ENCODE results near the gene SF3B1. TPM values are rescaled to one million over a fixed set of nuclear protein-coding genes. Genes with fewer than 3 reads are reported as not detected.

The SF3B1 gene
- total RNA-seq, 4 donors from 2014 or later: 111 to 309 (median 188) TPM

GRCh38 chr2:197446844-197447243 is 12.0 kb upstream of the SF3B1 start:
- H3K4me1 ChIP-seq: no peaks in the 10 kb centered on the region
- H3K4me3 ChIP-seq: no peak overlapping the region
- H3K27me3 ChIP-seq: peaks cover 8% of the 10 kb centered on the region
- TF ChIP-seq CTCF (IDR thresholded peaks at IDR 0.05) (no peak), EP300 (IDR thresholded peaks at IDR 0.05) (no peak), POLR2AphosphoS5 (IDR thresholded peaks at IDR 0.05) (no peak), POLR2A (IDR thresholded peaks at IDR 0.05) (no peak)
- H3K9me3 ChIP-seq: no peaks in the 10 kb centered on the region
- no peak overlapping the region for H3K27ac ChIP-seq
- ATAC-seq: no peak
- no peaks in the 10 kb centered on the region for H3K36me3 ChIP-seq

GRCh38 chr2:197445746-197446145 is 10.9 kb upstream of the SF3B1 start:
- Histone ChIP-seq H3K36me3 (no peaks in the 10 kb centered on the region), H3K27me3 (peaks cover 8% of the 10 kb centered on the region), H3K27ac (no peak overlapping the region), H3K9me3 (no peaks in the 10 kb centered on the region), H3K4me1 (no peaks in the 10 kb centered on the region), H3K4me3 (no peak overlapping the region)
- no peak for ATAC-seq
- WGBS, 2 donors (ENCODE audit: low coverage in 1 of 2): 79% methylated on average over 1 of the region's 1 CpG; no CpG with 5 or more reads in 1 of the 2 donors
- TF ChIP-seq POLR2A (IDR thresholded peaks at IDR 0.05) (no peak), CTCF (IDR thresholded peaks at IDR 0.05) (no peak), EP300 (IDR thresholded peaks at IDR 0.05) (no peak), POLR2AphosphoS5 (IDR thresholded peaks at IDR 0.05) (no peak)

GRCh38 chr2:197442857-197443256 is 8.0 kb upstream of the SF3B1 start:
- peaks cover 5% of the 10 kb centered on the region for H3K27me3 ChIP-seq
- no peak overlapping the region for H3K4me3 ChIP-seq
- no peak for TF ChIP-seq POLR2A (IDR thresholded peaks at IDR 0.05)
- TF ChIP-seq CTCF (IDR thresholded peaks at IDR 0.05): no peak
- no peak for TF ChIP-seq POLR2AphosphoS5 (IDR thresholded peaks at IDR 0.05)
- no peak for TF ChIP-seq EP300 (IDR thresholded peaks at IDR 0.05)
- H3K9me3 ChIP-seq: no peaks in the 10 kb centered on the region
- WGBS, 2 donors (ENCODE audit: low coverage in 1 of 2): 41 to 43% methylated on average over 2 to 5 of the region's 5 CpGs
- peak overlapping the region in 1 of 4 donors; percentile 32 for H3K27ac ChIP-seq
- H3K4me1 ChIP-seq: no peaks in the 10 kb centered on the region
- no peaks in the 10 kb centered on the region for H3K36me3 ChIP-seq
- peak; percentile 51 for ATAC-seq

GRCh38 chr2:197437380-197437779 is 2.6 kb upstream of the SF3B1 start:
- H3K9me3 ChIP-seq: no peaks in the 10 kb centered on the region
- no peaks in the 10 kb centered on the region for H3K27me3 ChIP-seq
- H3K4me1 ChIP-seq: peaks cover 0 to 27% (median 8%) of the 10 kb centered on the region in 3 donors
- no peak for ATAC-seq
- H3K4me3 ChIP-seq: no peak overlapping the region
- no peaks in the 10 kb centered on the region for H3K36me3 ChIP-seq
- no peak overlapping the region for H3K27ac ChIP-seq
- no peak for TF ChIP-seq CTCF (IDR thresholded peaks at IDR 0.05)
- TF ChIP-seq POLR2A (IDR thresholded peaks at IDR 0.05): no peak
- TF ChIP-seq POLR2AphosphoS5 (IDR thresholded peaks at IDR 0.05): no peak
- TF ChIP-seq EP300 (IDR thresholded peaks at IDR 0.05): no peak
- WGBS, 2 donors (ENCODE audit: low coverage in 1 of 2): 100% methylated on average over 2 of the region's 2 CpGs

- no peaks in the 10 kb centered on the region for H3K9me3 ChIP-seq
- no peak for ATAC-seq
- H3K4me3 ChIP-seq: peak overlapping the region; percentile 77 to 93
- no peaks in the 10 kb centered on the region for H3K27me3 ChIP-seq
- 22 to 35% methylated on average over 16 of the region's 16 CpGs for WGBS, 2 donors (ENCODE audit: low coverage in 1 of 2)
- no peaks in the 10 kb centered on the region for H3K36me3 ChIP-seq
- H3K4me1 ChIP-seq: peaks cover 4 to 43% (median 20%) of the 10 kb centered on the region in 3 donors
- H3K27ac ChIP-seq: peak overlapping the region; percentile 92 to 98 (median 95)
- no peak for TF ChIP-seq POLR2AphosphoS5 (IDR thresholded peaks at IDR 0.05)
- TF ChIP-seq EP300 (IDR thresholded peaks at IDR 0.05): no peak
- TF ChIP-seq CTCF (IDR thresholded peaks at IDR 0.05): no peak
- TF ChIP-seq POLR2A (IDR thresholded peaks at IDR 0.05): no peak
Measured at GRCh38 chr2:197435598-197436420, 981 bp upstream of the SF3B1 start.

Measured in gastroesophageal sphincter (tissue), 4 donors.